Glutamatergic neuron (in vitro differentiated cells): ENCODE results near the gene MAST4. TPM values are rescaled to one million over a fixed set of nuclear protein-coding genes. Genes with fewer than 3 reads are reported as not detected.

Source experiments
- DNase-seq: peaks from one replicate; pipeline ENCODE4 v3.0.0; 2022
- H3K27ac Mint-ChIP-seq: one replicate; pipeline ENCODE4 v1.8.0; 2020; ENCODE audit warnings: mild to moderate bottlenecking, mixed read lengths, inconsistent platforms; ENCODE audit not compliant: unreplicated experiment
- H3K27me3 Mint-ChIP-seq: one replicate; pipeline ENCODE4 v1.8.0; 2020; ENCODE audit warnings: mild to moderate bottlenecking, moderate library complexity, mixed read lengths, inconsistent platforms; ENCODE audit not compliant: unreplicated experiment
- H3K36me3 Mint-ChIP-seq: one replicate; pipeline ENCODE4 v1.8.0; 2020; ENCODE audit warnings: mild to moderate bottlenecking, mixed read lengths, inconsistent platforms; ENCODE audit not compliant: unreplicated experiment
- H3K4me1 Mint-ChIP-seq: one replicate; pipeline ENCODE4 v1.8.0; 2020; ENCODE audit warnings: mild to moderate bottlenecking, low read depth, mixed read lengths, inconsistent platforms; ENCODE audit not compliant: unreplicated experiment
- H3K4me3 Mint-ChIP-seq: one replicate; pipeline ENCODE4 v1.8.0; 2020; ENCODE audit warnings: mild to moderate bottlenecking, mixed read lengths, inconsistent platforms; ENCODE audit not compliant: unreplicated experiment
- H3K9me3 Mint-ChIP-seq: one replicate; pipeline ENCODE4 v1.8.0; 2020; ENCODE audit warnings: mild to moderate bottlenecking, moderate library complexity, mixed read lengths, inconsistent platforms; ENCODE audit not compliant: unreplicated experiment
- CTCF ChIP-seq: fragments of 200-600 bp; sonication (generic); IDR thresholded peaks from one replicate; pipeline ENCODE4 v1.5.0; 2021; ENCODE audit not compliant: partially characterized antibody, unreplicated experiment
- total RNA-seq: library from RNA; stranded (reverse); fragmentation: NEBNext Ultra II Directional; extraction: Animal tissue kit (Norgen Biotek cat#: 25700); gene quantifications from one replicate; pipeline ENCODE4 v1.2.1, GENCODE V29; 2021; ENCODE audit not compliant: unreplicated experiment

The MAST4 gene
- total RNA-seq, 1 donor from 2014 or later = 11.5 TPM

GRCh38 chr5:66629446-66629845, 33.3 kb downstream of the MAST4 start:
- peaks cover 2% of the 10 kb centered on the region for H3K4me1 Mint-ChIP-seq
- no peak overlapping the region for H3K27ac Mint-ChIP-seq
- H3K9me3 Mint-ChIP-seq = no peaks in the 10 kb centered on the region
- H3K27me3 Mint-ChIP-seq = no peaks in the 10 kb centered on the region
- no peak for TF ChIP-seq CTCF
- no peaks in the 10 kb centered on the region for H3K36me3 Mint-ChIP-seq
- DNase-seq = no peak
- H3K4me3 Mint-ChIP-seq = no peak overlapping the region

GRCh38 chr5:66633754-66634153, 37.6 kb downstream of the MAST4 start:
- DNase-seq = no peak
- no peak overlapping the region for H3K27ac Mint-ChIP-seq
- H3K4me3 Mint-ChIP-seq = no peak overlapping the region
- H3K27me3 Mint-ChIP-seq = no peaks in the 10 kb centered on the region
- no peak for TF ChIP-seq CTCF
- H3K9me3 Mint-ChIP-seq = no peaks in the 10 kb centered on the region
- no peaks in the 10 kb centered on the region for H3K36me3 Mint-ChIP-seq
- H3K4me1 Mint-ChIP-seq = peaks cover 2% of the 10 kb centered on the region

- Mint-ChIP-seq H3K36me3 (no peaks in the 10 kb centered on the region), H3K9me3 (no peaks in the 10 kb centered on the region), H3K27me3 (no peaks in the 10 kb centered on the region), H3K27ac (no peak overlapping the region), H3K4me3 (no peak overlapping the region), H3K4me1 (peaks cover 2% of the 10 kb centered on the region)
- TF ChIP-seq CTCF = no peak
- DNase-seq = no peak
Observed at GRCh38 chr5:66634601-66635000, 38.4 kb downstream of the MAST4 start.

GRCh38 chr5:66637994-66638393, 41.8 kb downstream of the MAST4 start:
- H3K36me3 Mint-ChIP-seq = no peaks in the 10 kb centered on the region
- no peak for TF ChIP-seq CTCF
- no peak for DNase-seq
- no peak overlapping the region for H3K27ac Mint-ChIP-seq
- no peak overlapping the region for H3K4me3 Mint-ChIP-seq
- H3K27me3 Mint-ChIP-seq = no peaks in the 10 kb centered on the region
- peaks cover 5% of the 10 kb centered on the region for H3K4me1 Mint-ChIP-seq
- no peaks in the 10 kb centered on the region for H3K9me3 Mint-ChIP-seq

GRCh38 chr5:66639037-66639436, 42.8 kb downstream of the MAST4 start:
- Mint-ChIP-seq H3K27me3 (no peaks in the 10 kb centered on the region), H3K36me3 (no peaks in the 10 kb centered on the region), H3K27ac (no peak overlapping the region), H3K4me1 (peaks cover 8% of the 10 kb centered on the region), H3K9me3 (no peaks in the 10 kb centered on the region), H3K4me3 (no peak overlapping the region)
- no peak for TF ChIP-seq CTCF
- no peak for DNase-seq
